Measurements from ENCODE around the gene EFHD1.

Gene EFHD1

GRCh38 chr2:232633413-232634205 lies at the start of gene EFHD1:
EFHD1 (plus strand) TSS chr2:232633604; CDS start chr2:232633705, 101 bp downstream.
- DNase-seq = no peak

GRCh38 chr2:232584238-232584637 lies 49.2 kb upstream of the EFHD1 start:
- no peak for DNase-seq

- DNase-seq = no peak
Measured at GRCh38 chr2:232586943-232587505, 46.4 kb upstream of the EFHD1 start.

- no peak for DNase-seq
Measured at GRCh38 chr2:232587512-232587911, 45.9 kb upstream of the EFHD1 start.

- no peak for DNase-seq
Measured at GRCh38 chr2:232588031-232588430, 45.4 kb upstream of the EFHD1 start.

GRCh38 chr2:232588680-232589585 lies 44.5 kb upstream of the EFHD1 start:
- no peak for DNase-seq

- DNase-seq = no peak
Measured at GRCh38 chr2:232592772-232593395, 40.5 kb upstream of the EFHD1 start.

GRCh38 chr2:232593982-232594381 lies 39.4 kb upstream of the EFHD1 start:
- DNase-seq = no peak

GRCh38 chr2:232597362-232598079 lies 35.9 kb upstream of the EFHD1 start:
- no peak for DNase-seq

GRCh38 chr2:232598293-232598692 lies 35.1 kb upstream of the EFHD1 start:
- no peak for DNase-seq

GRCh38 chr2:232600053-232600773 lies 33.2 kb upstream of the EFHD1 start:
- DNase-seq = no peak

- no peak for DNase-seq
Measured at GRCh38 chr2:232603283-232603682, 30.1 kb upstream of the EFHD1 start.

GRCh38 chr2:232604535-232604934 lies 28.9 kb upstream of the EFHD1 start:
- DNase-seq = no peak

GRCh38 chr2:232607011-232607410 lies 26.4 kb upstream of the EFHD1 start:
- DNase-seq = no peak

GRCh38 chr2:232609607-232610006 lies 23.8 kb upstream of the EFHD1 start:
- DNase-seq = no peak

GRCh38 chr2:232610081-232610480 lies 23.3 kb upstream of the EFHD1 start:
- no peak for DNase-seq

- DNase-seq = no peak
Measured at GRCh38 chr2:232611061-232611460, 22.3 kb upstream of the EFHD1 start.

- no peak for DNase-seq
Measured at GRCh38 chr2:232611559-232612218, 21.7 kb upstream of the EFHD1 start.

- DNase-seq = no peak
Measured at GRCh38 chr2:232613538-232614134, 19.8 kb upstream of the EFHD1 start.

- no peak for DNase-seq
Measured at GRCh38 chr2:232615339-232615738, 18.1 kb upstream of the EFHD1 start.

- no peak for DNase-seq
Measured at GRCh38 chr2:232621186-232621585, 12.2 kb upstream of the EFHD1 start.

Measured in SIG-M5 (cell line).